Tongue (tissue), 2 donors: ENCODE measurements around the gene GATAD2B. TPM values are rescaled to one million over a fixed set of nuclear protein-coding genes. Genes with fewer than 3 reads are reported as not detected.

Experiments
- DNase-seq: peaks from one replicate; pipeline ENCODE4 v3.0.0-alpha.2; 2015
- total RNA-seq: library from RNA; depleted of rRNA; stranded (reverse); fragments of >200 nt; gene quantifications from one replicate; pipeline ENCODE4 v1.2.3, GENCODE V29; 2014

GATAD2B gene
- total RNA-seq, result 11.2 TPM

DNA sequence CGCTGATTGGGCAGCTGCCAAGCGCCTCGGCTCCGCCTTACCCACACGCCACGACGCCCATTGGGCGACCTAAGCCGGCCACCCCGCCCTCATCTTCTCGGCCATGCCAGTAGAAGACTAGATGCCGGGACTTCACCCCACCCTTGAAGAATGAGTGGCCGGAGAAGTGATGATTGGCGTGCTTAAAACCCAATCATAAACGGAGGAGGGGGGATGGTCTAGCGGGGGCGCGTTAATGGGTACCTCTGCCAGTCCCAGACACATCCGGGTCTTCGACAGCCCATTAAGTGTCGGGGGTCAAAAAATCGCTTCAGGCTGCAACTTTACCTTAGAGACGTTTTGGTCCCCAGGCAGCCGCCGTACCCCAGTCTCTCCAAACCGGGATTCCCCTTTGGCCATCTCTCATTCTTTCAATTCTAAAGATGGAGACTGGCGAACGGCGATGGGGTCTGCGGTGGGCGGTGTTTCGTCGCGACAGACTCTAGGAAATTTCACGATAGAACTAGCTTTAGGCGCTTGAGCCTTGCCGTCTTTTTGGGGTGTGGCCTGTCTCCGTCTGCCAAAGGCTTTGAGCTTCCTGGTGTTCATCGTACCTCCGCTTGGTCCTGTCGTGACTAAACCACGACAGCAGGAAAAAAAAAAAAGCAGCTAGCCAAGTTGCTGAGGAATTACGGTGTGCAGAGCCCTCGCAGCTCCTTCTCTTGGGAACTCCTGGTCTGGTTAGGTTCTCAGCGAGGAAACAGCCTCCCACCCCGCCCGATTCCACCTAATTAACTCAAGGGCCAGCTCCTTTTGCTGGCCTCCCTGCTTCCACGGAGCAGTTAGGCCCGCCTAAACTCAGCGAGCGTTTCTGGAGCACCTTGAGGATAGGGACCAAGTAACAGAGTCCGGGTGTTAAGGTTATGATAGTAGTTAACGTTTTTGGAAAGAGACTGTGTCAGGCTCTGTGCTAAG, at the start of gene GATAD2B:
TSS of gene GATAD2B (minus strand) at position 1 of the 954 bp plus-strand sequence. CDS start 94,625 bp downstream, outside the sequence.
- DNase-seq, result peak; percentile 100

DNA sequence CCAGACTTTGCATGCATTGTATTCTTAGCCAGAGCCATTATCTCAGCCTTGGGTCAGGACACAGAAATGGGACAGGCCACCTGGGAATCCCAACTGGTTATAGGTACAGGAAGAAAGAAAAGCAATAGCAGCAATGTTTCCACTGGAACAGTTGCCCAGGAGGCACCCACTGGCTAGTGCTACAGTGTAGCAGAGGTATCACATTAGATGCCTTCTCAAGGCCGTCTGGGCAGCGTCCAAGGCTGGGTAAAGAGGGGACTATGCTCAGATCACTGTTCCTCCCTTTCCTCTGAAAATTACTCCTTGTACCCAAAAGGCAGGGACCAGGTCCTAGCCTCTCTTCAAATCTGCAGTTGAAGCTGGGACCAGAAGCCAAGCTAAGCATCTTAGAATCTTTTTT, 47.6 kb upstream of the GATAD2B start:
- DNase-seq, result no peak

DNA sequence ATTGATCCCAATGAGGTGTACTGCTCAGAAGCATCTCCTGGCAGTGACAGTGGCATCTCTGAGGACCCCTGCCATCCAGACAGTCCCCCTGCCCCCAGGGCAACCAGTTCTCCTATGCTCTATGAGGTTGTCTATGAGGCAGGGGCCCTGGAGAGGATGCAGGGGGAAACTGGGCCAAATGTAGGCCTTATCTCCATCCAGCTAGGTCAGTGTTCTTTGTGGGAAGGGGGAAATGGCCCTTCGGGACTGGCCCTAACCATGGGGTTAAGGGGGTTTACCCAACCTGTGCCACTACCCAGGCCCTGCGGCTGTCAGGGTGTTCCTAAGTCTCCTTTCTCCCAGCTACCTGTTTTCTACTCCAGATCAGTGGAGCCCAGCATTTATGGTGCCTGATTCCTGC, 46.2 kb upstream of the GATAD2B start:
- DNase-seq, result no peak

DNA sequence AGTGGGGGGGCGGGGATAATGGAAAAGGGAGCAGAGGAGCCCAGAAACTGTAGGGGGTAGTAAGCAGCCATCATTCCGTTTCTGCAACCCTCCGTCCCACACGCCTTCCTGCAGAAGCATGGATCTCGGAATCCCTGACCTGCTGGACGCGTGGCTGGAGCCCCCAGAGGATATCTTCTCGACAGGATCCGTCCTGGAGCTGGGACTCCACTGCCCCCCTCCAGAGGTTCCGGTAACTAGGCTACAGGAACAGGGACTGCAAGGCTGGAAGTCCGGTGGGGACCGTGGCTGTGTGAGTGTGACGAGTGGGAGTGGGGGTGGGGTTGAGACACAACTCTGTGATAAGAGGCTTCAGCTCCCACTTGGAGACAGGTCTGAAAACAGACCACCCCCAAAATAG, 45.6 kb upstream of the GATAD2B start:
- DNase-seq, result peak; percentile 22

DNA sequence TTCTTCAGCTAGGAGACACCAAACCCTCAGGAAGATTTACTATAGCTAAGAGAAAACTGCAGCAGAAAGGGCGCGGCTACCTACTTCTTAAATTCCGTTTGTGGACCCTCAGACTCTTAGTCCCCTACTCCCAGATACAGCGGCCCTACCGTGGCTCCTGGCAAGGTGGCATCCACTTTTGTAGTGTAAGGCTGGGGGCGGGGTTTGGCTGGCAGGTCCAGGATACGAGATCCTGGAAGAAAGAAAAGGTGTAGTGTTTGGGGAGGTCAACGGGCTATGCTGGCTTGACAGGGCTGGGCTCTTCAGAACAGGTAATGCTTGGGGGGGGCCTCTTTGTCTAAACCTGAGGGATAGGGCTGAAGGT, 45.2 kb upstream of the GATAD2B start:
- DNase-seq, result no peak

DNA sequence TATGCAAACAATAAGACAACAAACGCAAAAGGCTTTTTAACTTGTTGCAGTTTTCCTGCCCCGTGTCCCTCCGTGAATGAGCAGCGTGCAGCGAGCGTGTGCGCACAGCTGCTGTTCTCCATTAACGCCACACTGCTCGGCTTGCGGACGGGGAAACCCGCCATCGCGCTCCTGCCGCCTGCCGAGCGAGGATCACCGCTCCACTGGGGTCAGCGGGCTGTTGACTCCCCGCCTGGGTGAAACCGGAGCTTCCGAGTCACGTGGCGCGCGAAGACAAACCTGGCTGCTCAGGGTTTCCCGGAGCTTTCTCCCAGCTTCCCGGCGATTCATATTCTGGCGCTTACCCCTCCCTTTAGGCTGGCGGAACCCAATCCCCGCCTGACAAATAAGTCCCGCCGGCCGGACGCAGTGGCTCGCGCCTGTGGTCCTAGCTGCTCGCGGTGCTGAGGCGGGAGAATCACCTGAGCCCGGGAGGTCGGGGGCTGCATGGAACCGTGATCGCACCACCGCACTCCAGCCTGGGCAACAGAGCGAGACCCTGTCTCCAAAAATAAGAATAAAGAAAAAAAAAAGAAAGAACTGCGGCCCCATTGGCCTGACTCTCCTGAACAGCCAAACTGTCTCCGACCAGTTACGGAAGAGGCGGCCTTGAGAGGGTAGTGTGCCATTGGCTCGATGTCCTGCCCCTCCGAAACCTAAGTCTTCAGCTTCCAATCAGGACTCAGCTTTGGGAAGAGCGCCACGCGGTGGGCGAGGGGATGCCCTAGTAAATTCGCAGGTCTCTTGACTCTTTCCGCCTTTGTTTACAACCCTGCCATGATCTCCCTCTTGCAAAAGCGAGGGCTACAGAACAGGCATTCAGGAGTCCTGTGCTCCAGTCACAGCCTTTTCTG, 44.6 kb upstream of the GATAD2B start, which contains the start of gene CREB3L4:
TSS of gene CREB3L4 (plus strand) at position 796 of the 893 bp plus-strand sequence. CDS start 624 bp downstream, outside the sequence.
- DNase-seq, result peak; percentile 99

DNA sequence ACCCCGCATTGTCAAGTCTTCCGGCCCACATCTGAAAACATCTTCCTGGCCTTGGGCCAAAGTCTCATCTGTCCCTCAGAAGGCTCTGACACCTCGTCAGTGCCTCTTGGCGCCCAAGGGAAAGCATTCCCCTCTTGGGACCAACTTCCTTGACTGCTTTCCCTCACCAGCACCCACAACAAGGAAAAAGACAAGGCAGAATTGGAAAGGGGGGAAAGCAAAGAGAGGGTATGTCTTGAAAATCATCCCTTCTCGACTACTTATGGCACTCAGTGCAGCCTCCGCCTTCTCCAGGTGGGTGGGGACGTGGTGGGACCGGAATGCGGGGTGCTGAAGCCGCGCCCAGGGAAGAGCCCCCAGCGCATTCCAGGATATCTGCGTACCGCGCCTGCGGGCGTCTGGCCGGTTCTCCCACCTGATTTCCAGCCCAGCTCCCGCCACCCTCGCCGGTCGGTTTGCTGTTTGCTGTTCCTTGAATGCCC, 41.1 kb upstream of the GATAD2B start:
- peak; percentile 70 for DNase-seq

DNA sequence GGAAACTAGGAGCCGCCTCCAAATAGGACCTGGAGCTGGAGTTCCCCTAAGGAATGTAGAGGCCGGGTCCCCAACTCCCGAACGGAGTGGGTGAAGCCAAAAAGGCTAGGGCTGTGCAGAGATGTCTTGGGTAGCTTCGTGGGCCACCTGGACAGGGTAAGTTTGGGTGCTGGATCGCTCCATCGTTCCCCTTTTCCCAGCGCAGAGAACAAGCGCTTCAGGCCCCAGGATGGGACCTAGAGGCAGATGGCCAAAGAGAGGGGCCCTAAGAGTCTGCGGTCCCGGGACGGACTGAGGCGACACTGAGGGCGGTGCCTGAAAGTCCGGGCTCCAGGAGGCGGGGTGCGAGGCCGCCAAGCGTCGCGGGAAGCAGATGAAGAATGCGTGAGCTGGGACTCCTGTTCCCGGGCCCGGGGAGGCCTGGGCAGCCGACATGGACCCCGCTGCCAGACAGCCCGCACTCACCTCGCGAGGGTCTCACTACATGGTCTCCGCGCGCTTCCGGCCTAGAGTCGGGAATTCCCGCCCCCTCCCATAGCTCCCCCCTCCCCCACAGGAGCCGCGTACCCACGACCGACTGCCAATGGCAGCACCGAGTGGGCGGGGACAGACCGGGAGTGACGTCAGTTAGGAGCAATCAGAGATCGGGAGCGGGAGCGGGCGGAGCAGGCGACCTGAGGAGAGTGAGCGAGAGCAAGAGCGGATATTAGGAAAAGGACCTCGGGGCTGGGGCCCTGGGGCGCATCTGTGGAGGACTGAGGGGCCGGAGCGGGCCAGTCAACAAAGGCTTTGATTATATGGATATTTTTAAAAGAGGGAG, 40.5 kb upstream of the GATAD2B start, which contains the start of gene SLC39A1:
TSS of gene SLC39A1 (minus strand) at position 508 of the 820 bp plus-strand sequence. CDS start 822 bp downstream, outside the sequence.
- DNase-seq, result peak; percentile 99

DNA sequence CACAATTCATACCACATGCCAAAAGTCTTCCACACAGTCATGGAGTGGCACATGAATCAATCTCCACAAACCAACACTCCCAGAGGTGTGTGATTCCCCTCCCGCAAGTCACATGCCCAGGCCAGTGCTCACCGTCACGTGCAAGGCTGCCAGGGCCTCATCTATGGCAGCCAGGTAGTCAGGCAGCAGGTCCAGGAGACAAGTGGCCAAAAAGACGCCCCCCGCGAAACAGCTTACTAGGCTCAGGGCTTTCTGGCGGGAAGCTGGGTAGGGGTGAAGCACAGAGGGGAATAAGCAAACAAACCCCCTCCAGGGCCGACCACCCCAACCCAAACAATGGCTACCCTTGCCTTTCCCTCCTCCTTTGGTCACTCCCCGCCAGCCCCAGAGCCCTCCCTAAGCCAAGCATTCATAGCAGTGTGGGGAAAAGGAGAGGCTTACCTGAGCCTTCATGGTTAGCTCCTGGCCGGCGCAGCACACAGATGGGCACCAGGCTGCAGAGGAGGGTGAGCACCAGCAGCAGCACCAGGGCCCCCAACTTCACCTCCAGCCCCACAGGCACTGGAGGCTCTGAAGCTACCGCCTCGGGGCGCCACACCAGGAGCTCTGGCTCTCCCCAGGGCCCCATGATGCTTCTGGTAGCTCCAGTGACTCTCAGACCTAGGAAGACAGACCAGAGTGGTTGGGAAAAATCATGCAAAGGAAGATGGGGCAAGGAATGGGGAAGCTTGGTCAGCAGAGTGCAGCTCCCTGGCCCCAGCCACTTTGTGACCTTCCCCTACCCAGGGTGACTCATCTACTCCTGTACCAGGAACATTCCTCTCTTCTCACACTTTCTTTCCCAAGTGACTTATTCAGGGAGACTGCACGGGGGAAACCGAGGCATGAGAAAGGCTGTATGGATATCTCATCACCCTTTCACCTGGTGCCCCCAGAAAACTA, 39.6 kb upstream of the GATAD2B start:
- no peak for DNase-seq

DNA sequence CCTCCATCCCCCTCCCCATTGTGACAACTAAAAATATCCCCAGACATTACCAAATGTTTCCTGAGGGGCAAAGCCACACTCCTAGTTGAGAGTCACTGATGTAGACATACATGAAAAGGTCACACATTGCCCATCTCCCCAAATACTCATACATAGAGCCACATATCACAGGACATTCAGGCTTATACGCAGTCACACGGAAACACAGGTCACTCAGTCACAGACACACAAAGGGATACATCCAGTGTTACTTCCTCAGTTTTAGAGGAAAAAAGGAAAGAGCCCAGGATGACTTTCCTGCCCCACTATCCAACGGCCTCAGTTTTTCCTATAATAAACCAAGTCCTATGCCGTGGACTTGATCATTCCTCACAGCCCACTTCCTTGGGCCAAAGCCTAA, 38.6 kb upstream of the GATAD2B start:
- DNase-seq, result no peak

DNA sequence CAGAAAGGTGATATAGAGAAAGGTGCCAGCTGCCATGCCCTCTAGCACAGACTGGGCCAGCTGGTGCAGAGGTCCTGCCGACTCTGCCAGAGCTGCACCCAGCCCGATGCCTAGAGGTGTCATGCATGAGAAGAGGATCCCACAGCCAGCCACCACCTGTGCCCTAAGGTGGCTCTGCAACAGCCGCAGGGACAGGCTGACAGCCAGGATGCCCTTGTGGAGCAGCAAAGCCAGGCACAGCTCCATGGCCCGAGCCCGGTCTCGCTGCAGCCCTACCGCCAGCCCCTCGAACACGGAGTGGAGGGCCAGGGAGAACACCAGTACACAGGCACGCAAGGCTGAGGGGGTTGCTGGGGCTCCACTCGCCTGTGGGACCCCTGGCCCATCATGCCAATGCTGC, 37.4 kb upstream of the GATAD2B start:
- DNase-seq, result no peak

DNA sequence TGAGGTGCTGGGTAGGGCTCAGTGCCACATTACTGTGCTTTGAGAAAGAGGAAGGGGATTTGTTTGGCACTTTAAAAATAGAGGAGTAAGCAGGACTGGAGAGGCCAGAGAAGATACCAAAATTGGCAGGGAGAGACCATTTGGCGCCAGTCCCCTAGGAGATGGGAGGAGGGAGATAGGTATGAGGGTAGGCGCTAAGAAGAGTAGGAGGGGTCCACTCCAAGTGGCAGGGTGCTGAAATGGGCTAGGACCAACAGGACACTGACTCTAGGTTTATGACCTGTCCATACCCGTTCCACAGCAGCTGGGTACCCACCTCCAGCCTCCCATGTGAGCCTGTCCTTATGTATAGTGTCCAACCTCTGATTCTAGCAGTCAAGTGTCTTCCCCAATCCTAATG, 36.7 kb upstream of the GATAD2B start:
- DNase-seq, result no peak

DNA sequence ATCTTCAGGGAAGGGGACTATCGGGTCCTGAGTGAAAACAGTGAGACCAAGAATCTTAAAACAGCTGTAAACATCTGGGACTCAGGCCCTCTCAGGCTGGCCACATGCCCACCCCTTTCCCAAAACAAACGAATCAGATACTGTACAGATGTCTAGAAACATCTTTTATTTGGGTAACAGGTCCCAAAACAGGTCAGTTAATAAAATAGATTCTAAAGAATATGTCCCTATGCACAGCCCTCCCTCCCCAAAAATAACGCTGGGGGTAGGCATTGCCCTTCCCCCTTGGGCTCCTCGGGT, 36.1 kb upstream of the GATAD2B start:
- DNase-seq, result no peak

DNA sequence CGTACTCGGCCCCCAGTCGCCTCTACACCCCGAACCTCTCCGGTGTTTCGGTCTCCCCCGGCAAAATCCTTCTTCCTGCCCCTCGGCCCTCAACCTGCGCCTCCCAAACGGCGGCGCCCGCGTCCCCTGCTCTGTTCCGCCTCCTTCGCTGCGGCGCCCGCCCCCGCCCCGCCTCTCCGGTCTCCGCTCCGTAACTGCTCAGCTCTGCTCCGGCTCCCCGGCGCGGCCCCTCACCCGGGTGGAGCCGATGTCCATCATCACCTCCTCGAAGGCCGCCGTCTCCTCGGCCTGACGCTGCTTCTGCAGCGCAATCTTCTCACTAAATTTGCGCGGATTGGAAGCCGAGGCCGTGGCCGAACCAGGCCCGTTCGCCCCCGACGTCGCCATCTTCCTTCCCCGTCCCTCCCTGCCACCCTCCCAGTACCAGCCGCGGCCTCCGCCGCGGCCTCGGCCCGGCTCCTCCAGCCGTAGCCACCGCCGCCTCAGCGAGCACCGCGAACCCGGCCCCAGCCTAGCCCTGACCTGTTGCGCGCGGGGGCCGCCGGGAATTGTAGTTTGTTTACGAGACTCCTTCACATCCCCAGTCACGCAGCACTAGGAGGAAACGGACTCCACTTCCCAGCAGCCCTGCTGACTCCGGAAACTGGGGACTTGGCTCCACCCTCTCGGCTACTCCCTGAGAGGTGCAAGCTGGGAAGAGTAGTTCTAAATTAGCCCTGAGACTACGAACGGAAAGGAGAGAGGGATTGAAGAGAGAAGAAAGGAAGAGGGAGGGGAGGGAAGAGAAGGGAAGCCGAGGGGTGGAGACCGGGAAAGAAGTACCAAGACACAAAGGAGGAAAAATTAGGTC, 35.6 kb upstream of the GATAD2B start, which contains the start of gene CRTC2:
TSS of gene CRTC2 (minus strand) at position 502 of the 850 bp plus-strand sequence. CDS start at position 387, 115 bp downstream.
- peak; percentile 100 for DNase-seq

DNA sequence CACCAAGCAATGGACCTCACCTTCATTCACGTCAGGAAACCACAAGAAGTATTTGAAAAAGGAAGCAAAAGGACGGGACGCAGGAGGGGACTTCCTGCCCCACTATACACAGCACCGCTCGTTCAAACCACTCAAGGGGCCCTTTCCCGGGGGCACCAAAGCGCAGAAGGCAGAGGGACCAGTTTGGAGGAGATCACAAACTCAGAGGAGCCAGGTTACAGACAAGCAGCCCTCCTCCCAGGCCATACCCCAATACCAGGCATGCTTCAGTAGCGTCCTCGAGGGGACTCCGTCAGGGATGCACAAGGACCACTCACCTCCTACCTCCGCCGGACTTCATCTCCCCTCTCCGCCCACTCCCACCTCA, 35.0 kb upstream of the GATAD2B start:
- no peak for DNase-seq

DNA sequence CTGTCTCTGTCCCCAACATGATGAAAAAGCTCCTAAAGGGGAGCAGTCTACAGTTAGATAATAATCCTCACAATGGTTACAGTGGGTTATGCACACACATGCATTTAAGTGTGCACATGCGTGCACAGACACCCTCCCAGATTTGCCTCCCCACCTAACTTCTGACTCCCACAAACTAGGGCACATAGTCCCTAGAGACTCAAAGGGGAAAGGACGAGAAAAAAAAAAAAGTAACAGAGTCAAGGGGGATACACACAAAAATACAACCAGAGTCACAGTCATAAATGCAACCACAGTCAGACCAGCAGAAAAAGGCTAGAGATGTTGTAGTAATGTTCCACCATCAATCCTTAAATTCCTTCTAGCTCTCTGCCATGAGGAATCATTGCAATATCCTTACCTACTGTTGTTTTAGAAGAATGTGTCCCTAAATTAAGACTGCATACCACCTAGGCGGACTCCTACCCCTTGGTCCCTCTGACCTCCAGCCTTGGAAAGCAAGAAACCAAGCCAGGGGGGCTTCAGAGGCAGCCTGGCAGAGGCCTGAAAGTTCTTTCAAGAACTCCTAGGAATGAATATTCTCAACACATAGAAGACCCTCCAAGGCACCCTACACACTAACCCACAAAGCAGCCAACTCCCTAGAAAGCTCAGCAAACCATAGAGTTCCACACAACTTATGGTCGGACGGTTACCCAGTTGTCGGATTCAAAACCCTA, 34.4 kb upstream of the GATAD2B start:
- DNase-seq, result no peak

DNA sequence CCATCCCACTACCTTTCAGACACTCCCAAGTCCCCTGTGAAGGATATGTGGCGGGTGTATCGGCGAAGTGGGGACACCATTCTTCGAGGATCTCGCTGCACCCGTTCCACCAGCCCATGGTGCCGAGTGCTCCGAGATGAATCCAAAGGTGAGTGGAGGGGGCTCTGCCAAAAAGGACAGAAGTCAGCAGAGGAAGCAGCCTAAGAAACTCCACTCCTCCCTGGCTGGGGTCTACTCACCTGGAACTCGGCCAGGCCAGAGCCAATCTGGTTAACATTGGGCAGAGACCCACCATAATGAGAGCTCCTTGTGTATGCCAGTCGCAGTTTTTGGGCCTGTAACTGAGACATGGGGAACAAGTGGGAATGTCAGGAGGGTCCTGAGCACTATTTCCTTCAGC, 32.1 kb upstream of the GATAD2B start:
- no peak for DNase-seq

DNA sequence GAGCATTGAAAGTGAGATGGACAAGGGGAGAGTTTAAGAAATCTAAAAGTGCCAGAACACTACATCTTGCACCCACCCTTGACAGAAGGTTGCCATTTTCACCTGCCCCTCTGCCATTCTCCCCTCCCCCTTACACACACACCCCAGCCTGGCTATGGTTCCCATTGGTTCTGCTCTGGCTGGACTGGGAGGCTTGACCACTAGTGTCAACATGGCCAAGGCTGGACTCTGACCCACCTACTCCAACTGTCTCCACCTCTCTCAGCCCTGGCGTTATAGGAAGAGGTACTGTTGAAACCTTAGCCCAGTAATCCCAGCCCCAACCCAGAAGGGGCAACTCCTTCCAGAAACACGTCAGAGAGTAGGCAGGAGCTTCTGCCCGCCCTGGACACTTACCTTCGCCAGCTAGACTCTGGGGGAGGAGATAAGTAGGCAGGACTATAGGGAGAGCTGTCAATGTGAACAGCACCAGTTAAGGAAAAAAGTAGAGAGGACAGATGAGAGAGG, 31.1 kb upstream of the GATAD2B start:
- no peak for DNase-seq

DNA sequence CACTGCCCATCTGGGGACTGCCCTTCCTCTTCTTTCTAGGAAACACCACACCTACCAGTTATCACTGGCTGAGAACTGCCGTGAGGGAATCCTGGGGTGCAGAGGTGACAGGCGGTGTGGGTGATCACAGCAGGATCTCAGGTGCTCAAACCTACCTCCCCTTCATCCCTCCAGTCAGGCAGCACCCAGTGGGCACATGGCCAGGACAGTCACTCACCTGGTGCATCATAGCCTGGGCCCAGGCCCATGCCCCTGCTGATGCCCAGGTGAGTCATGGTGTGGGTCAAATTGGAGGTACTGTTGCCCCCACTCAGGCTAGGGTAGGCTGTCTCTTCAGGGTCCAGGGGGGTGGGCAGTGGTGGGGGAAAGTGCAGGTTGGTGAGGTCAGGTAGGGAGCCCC, 29.0 kb upstream of the GATAD2B start:
- DNase-seq, result no peak
